Jurkat, Clone E6-1 (cell line): ENCODE results near the gene PRR5.
A peak's percentile ranks its signal among the peaks of the same experiment; 100 is the strongest.
"Not testable (repeated sequence)": the region's sequence is repeated elsewhere in the genome, so short reads cannot be mapped to it uniquely, and the experiment has no call there.

Source experiments
- DNase-seq: peaks from one replicate; pipeline ENCODE4 v3.0.0-alpha.2; 2011; ENCODE audit warnings: low read depth, low spot score
- H3K4me3 ChIP-seq: 2 replicates; pipeline ENCODE4 v1.5.1; 2011; ENCODE audit warnings: mild to moderate bottlenecking, low read length, control low read depth, moderate library complexity

The PRR5 gene

DNA sequence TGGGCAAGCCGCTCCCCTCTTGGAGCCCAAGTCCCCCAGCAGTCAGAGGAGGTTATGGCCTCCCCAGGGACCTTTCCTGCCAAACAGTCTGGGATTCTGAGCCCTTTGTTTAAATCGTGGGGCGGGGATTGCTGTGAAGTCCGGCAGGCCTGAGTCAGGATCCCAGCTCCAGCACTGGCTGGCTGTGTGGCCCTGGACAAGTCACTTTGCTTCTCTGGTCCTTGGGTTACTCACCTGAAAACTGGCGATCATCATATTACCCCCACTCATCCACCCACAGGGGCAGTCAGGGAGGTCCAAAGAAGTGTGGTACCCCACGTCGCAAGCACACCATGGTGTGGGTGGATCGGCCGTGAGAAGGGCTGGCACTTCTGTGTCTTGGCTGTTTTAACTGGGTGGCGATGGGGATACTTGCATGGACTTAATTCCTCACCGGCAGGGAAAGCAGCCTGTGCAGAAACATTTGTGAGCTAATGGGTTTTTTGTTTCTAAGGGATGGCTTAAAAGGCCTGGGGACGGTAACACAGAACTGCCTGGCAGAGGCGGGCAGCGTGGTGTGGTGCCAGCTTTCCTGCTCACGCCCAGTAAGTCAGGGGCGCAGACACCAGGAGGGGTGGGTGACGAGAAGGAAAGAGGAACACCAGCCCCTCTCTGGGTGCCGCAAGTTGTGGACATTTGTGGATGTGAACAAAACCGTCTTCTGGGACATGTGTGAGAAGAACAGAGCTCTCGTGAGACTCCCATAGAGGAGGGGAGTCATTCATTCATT lies 31.6 kb upstream of the PRR5 start:
- DNase-seq, result no peak
- no peak overlapping the region for H3K4me3 ChIP-seq

DNA sequence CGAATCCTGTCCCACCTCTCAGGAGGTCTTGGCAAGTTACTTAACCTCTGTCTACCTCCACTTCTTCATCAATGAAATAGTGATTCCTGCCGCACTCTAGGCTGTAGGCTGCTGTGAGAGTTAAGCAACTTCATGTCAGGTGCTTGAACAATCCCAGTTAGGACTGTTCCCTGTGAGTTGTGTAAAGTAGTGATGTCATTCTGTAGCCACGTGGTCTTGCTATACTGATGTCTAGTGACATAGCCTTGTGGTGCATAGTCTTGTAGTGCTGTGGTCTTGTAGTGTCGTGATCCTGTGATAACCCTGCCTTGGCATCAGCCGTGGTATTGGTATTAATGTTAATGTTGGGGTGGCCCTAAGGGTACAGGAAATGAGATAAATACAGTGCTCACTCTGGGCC lies 30.3 kb upstream of the PRR5 start:
- no peak overlapping the region for H3K4me3 ChIP-seq
- no peak for DNase-seq

DNA sequence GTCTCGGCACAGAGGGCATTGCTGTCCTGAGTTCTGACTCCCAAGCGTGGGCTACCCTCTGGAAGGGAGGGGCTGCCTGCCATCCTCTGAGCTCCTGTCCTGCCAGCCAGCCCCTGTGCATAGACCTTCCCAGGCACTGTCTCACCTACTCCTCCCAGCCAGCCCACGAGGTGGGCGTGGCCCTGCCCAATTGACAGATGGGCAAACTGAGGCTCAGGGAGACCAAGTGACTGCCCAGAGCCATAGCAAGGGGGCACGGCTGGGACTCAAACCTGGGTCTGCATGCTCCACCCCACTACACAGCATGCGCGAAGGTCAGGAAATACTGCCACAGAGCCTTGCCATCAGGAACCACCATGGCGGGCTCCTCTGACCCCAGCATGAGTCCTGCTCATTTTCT lies 29.4 kb upstream of the PRR5 start:
- no peak overlapping the region for H3K4me3 ChIP-seq
- no peak for DNase-seq

DNA sequence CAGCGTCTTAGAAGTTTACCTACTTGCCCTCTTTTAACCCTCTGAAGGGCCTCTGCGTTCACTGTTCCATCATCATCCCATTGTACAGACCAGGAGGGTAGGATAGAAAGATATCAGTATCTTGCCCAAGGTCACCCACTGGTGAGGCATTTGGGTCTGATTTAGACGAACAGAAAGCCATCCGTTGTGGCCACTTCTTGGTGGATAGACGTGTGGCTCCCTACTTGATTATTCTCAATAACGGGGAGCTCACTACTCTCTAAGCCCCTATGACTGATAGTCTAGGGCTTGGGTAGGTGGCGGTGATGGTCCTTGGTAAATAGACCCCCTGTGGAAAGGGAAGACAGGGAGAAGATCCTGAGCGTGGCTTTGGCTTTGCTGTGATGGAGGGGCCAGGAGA lies 28.6 kb upstream of the PRR5 start:
- no peak overlapping the region for H3K4me3 ChIP-seq
- DNase-seq, result no peak

DNA sequence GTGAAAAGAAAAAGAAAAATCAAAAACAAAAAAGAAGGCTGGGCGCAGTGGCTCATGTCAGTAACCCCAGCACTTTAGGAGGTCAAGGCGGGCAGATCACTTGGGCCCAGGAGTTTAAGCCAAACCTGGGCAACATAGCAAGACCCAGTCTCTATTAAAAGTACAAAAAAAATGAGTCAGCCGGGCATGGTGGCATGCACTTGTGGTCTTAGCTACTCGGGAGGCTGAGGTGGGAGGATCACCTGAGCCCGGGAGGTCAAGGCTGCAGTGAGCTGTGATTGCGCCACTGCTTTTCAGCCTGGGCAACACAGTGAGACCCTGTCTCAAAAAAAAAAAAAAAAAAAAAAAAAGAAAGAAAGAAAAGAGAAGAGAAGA lies 26.0 kb upstream of the PRR5 start:
- H3K4me3 ChIP-seq, DNase-seq: not testable (repeated sequence)

DNA sequence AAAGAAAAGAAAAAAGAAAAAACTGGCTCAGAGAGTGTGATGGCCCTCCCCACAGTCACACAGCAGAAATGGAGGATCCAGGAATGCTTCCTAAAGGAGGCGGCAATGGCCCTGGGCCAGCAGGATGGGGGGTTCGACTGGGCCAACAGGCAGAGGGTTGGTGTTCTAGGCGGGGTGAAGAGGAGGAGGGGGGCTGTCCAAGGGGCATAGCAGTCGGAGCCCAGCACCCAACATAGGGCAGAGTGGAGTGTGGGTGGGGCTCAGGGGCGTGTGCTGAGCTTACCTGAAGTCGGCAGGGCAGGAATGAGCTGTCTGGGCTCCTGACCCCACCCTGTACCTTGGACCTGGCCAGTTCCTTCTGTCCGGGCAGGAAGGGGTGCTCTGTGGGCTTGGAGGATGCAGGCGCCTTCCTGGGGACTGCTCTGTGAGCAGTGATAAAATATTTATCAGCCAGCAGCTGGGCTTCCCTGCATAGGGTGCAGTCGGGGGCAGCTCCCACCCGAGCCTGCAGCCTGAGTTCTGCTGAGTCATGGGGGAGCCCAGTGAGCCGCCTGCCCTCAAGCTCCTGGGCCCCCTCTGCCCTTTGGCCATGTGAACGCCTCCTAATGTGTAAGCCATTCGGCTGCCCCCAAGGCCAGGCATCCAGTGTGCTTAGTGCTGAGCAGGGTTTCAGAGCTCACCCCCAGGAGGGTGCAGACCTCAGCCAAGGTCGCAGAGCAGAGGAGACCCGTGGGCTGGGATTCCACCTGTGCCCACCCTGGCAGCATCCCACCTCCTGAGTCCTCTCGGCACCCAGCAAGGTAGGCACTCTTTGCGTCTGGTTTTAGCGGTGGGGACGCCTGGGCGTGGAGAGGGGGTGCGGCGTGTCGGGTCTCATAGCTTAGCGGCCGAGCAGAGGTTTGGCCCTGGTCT lies 25.3 kb upstream of the PRR5 start:
- no peak overlapping the region for H3K4me3 ChIP-seq
- DNase-seq, result no peak

DNA sequence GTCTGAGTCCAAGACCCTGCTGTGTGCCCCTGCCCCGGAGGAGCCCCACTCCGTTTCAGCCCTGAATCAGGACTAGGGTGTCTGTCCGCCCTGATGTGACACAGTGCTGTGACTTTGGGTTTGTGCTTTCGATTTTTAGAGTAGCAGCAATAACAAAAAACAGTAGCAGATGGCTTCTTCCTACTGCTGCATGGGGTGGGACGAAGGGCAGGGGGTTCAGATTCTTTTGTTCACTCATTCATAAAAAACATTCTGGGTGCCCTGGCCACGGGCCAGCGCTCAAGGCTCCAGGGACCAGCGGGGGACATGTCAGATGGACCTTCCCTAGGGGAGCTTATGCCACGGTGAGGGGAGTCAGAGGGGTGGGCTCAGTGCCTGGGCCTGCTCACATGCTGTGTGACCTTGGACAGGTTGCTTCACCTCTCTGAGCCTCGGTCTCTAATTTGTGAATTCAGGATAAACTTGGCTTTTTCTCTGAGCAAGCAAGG lies 24.6 kb upstream of the PRR5 start:
- DNase-seq, result no peak
- H3K4me3 ChIP-seq, result no peak overlapping the region

DNA sequence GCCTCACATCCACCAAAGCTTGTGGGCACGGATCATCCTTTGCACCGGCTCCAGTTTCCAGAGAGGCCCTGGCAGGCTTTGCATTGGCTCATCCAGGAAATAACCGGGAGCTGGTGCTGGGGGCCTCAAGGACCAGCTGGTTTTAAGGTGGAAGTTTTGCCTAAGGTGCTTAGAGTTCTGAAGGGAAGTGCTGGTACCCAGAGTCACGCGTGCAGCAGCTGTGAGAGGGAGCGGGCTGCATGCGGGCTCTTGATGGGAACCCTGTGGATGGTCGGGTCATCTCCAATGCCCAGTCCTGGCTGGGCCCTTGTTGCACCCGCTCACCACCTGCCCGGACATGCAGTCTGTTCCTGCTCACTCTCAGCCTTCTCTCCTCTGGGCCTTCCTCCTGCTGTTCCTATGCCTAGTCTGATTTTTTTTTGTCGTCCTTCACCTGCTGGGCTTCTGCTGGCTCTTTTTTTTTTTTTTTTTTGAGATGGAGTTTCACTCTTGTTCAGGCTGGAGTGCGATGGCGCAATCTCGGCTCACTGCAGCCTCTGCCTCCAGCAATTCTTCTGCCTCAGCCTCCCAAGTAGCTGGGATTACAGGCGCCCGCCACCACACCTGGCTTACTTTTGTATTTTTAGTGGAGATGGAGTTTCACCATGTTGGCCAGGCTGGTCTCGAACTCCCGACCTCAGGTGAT lies 24.0 kb upstream of the PRR5 start:
- no peak overlapping the region for H3K4me3 ChIP-seq
- no peak for DNase-seq

DNA sequence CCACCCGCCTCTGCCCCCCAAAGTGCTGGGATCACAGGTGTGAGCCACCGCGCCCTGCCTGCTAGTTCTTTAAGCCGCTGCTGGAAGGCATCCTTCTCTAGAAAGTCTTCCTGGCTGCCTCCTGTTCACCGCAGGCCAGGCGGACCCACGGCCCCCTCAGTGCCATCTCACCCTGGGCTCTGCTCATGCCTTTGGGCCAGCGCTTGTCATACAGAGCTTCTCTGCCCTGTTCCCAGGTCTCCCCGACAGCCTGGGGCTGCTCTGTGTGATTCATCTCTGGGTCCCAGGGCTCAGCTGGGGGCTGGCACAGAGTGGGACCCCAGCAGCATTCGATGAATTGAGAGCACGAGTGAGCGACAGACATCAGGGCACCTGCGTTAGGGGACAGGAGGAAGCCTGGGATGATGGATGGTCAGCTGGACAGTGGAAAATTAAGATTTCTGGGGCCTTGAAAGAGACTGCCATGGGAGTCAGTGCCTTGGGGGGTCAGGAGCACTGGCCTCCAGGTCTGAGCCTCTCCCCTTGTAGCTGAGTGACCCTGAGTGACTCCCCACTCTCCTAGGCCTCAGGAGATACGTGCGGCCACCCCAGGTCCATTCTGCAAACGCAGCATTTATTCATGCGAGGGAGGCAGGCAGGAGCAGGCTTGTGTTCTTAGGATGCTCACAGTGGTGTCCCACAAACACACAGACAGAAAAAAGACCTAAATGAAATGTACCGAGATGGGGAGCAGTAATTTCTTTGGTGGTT lies 23.3 kb upstream of the PRR5 start:
- no peak overlapping the region for H3K4me3 ChIP-seq
- DNase-seq, result no peak

DNA sequence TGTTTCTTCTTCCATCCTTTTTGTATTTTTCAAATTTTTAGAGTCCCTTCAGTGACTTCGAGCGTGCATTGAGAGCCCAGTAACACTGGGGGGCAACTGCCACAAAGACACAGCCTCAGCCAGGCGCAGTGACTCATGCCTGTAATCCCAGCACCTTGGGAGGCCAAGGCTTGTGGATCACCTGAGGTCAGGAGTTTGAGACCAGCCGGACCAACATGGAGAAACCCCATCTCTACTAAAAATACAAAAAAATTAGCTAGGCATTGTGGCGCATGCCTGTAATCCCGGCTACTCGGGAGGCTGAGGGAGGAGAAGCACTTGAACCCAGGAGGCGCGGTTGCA lies 22.7 kb upstream of the PRR5 start:
- not testable (repeated sequence) for DNase-seq, H3K4me3 ChIP-seq

DNA sequence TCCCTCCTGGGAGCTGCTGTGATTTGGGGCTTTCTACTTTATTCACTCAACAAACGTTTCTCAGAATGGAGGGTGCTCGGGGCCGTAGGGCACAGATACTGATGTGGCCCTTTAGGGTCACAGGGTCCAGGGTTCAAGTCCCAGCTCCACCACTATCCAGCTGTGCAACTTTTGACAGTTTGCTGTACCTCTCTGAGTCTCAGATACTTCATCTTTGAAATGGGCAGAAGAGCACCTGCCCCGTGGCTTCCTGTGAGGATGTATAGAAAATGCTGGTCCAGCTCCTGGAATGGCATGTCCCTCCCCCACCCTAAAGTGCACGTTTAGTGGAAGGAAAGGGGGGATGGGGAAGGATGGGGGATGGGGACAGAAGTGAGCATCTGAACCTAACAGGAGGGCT lies 21.9 kb upstream of the PRR5 start:
- H3K4me3 ChIP-seq, result no peak overlapping the region
- no peak for DNase-seq

DNA sequence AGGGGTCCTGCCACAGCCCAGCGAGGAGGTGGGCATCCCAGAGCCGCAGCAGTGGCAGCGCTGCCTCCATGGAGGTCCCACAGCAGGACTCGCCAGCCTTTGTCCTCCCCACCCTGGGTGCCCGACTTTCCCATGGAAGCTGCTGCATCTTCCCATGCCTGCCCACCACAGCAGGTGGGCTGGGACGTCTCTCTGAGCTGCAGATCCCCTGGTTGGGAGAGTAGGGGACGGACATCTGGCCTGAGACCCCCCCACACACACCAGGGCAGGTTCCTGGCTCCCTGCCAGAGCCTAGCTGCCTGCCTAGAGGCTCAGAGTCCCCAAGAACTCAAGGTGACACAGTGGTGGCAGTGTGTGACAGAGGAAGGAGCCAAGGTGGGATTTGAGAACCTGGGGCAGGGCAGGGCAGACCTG lies 21.5 kb upstream of the PRR5 start:
- DNase-seq, result no peak
- no peak overlapping the region for H3K4me3 ChIP-seq

DNA sequence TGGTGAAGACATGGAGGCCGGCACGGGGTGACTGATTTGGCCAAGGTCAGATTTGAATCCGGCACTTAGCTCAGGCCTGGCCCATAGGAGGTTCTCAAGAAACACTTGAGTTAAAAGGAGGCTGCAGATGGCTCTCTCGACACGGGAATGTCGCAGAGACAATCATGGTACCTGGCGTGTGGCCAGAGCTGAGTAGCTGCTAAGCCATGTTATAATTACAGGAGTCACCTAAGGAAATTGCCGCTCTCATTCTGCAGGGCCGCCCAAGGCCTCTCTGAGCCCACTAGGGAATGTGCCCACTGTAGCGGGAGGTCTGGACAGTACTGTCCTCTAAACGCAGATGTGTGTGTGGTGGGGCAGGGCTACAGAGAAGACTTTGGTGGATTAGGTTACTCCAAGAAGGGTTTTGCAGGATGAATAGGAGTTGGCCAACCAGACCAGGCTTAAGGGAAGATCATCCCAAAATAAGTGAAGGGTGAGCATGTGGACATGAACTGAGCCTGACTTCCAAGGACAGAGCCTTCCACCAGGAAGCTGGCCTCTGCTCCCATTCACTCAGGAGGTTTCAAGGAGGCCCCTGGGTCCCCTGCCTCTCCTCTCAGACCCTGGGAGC lies 19.3 kb upstream of the PRR5 start:
- no peak overlapping the region for H3K4me3 ChIP-seq
- DNase-seq, result no peak

DNA sequence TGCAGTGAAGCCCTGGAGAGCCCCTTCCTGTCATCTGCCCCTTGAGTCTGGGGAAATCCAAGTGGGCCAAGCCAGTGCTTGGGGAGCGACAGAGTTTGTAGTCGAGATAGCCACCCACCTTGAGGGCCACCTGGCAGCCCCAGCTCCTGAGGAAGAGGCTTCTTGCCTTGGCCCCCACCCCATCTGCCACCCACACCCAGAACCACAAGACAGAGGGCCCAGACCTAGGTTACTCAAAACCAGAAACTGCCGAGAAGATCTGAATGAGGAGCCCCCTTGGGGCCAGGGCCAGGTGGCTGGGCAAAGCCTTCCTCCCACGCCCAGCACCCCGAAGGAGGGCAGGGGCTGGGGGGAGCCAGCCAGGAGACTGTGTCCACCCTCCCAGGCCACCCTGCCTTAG lies 18.8 kb upstream of the PRR5 start:
- H3K4me3 ChIP-seq, result no peak overlapping the region
- no peak for DNase-seq

DNA sequence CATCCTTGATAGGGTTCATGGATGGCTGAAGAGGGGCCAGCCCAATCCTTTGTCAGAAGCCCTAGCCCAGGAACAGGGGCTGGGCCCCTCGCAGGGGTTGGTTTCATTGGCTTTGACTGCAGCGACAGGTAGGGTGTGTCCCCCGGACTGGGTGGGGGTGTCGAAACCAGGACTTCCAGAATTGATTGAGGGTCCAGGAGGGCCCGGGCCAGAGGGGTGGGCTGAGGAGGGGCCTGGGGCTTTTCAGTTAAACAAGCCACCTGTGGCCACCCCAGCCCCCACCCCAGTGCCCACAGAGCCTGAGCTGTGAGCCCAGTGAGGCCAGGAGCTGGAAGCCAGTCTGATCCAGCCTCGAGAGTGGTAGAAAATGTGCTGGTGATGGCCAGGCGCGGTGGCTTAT lies 18.1 kb upstream of the PRR5 start:
- no peak overlapping the region for H3K4me3 ChIP-seq
- DNase-seq, result no peak

DNA sequence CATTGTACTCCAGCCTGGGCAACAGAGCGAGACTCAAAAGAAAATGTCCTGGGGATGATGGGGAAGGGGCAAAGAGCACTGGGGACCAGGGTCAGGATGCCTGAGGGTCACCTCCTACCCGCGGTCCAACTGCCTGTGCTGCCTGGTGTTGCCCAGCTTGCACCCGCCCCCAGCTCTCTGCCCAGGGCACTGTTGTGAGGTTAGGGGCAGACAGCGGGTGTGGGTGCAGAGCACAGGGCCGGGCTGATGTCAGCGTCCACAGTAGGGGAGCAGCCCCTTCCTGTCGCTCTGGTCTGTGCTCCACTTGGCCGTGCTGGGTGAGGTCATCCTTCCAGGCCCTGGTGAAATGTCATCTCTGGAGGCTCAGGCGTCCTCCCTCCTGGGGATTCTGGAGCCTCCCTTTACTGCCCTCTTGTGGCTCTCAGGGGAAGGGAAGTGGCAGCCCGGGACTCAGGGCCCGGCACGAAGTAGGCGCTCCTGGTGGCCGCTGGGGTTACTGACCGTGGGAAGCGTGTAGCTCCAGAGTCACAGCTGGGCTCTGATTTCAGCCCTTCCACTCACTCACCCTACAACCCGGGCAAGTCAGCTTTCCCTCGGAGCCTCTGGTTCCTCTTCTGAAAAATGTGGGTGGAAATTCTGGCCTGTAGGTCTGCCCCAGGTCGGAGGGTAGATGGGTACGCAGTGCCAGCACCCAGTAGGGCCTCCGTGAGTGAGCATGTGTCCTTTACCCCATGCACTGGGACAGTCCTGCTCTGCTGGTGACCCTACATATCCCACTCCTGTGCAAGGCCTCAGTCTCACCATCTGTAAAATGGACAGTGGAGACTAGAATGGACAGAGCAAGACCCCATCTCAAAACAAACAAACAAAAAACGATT lies 17.3 kb upstream of the PRR5 start:
- DNase-seq, result peak; percentile 75
- H3K4me3 ChIP-seq, result no peak overlapping the region

DNA sequence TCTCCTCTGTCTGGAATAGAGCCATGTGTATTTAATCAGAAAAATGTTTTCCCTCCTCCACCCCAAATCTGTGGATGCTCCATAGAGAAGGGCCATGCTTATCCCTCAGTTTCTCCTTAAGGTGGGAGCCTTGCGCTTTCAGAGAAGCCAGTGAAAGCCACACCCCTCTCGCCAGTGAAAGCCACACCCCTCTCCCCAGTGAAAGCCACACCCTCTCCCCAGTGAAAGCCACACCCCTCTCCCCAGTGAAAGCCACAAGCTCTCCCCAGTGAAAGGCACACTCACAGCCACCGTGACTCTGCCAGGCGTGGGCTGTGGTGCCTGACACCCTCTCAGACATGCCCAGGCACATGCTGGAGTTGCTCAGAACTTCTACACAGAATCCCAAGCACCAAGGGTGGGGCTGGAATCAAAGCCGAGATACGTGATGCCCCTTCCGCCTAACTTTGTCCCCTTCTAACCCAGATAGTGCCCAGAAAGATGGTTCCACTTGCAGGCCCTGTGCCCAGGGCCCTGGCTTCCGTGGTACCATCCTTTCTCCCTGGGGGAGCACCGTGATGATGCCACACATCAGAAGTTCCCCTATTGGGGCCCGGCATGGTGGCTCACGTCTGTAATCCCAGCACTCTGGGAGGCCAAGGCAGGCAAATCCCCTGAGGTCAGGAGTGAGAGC lies 16.5 kb upstream of the PRR5 start:
- H3K4me3 ChIP-seq, result no peak overlapping the region
- peak; percentile 75 for DNase-seq
